Activated naive CD4-positive, alpha-beta T cell treated with anti-CD3 and anti-CD28 coated beads, Interleukin-2, amount 10 ng/mL, durations not matched to agents 7 days and 5 days (primary cell): ENCODE results near the gene WDFY4.
"Not testable (repeated sequence)": the region's sequence is repeated elsewhere in the genome, so short reads cannot be mapped to it uniquely, and the experiment has no call there.

Experiments
- CTCF ChIA-PET: fragments of 350-600 bp; sonication (Branson Sonifier 250); formaldehyde crosslinking; loops from one replicate; lab custom pipeline; 2021; ENCODE audit warnings: antibody characterized with exemption; lab: Charles Lee
- DNase-seq: peaks from one replicate; pipeline ENCODE4 v3.0.0-alpha.2; 2020
- H3K27ac Mint-ChIP-seq: one replicate; pipeline ENCODE4 v1.8.0; 2021; ENCODE audit warnings: mild to moderate bottlenecking, moderate library complexity, mixed read lengths
- H3K27me3 Mint-ChIP-seq: one replicate; pipeline ENCODE4 v1.8.0; 2021; ENCODE audit warnings: mild to moderate bottlenecking, mixed read lengths
- H3K36me3 Mint-ChIP-seq: one replicate; pipeline ENCODE4 v1.8.0; 2021; ENCODE audit warnings: mixed read lengths
- H3K4me1 Mint-ChIP-seq: one replicate; pipeline ENCODE4 v1.8.0; 2021; ENCODE audit warnings: mixed read lengths
- H3K4me3 Mint-ChIP-seq: one replicate; pipeline ENCODE4 v1.8.0; 2021; ENCODE audit warnings: mild to moderate bottlenecking, moderate library complexity, mixed read lengths
- H3K9me3 Mint-ChIP-seq: one replicate; pipeline ENCODE4 v1.8.0; 2021; ENCODE audit warnings: mixed read lengths

WDFY4 gene

GRCh38 chr10:48684792-48685623 lies at the start of gene WDFY4:
Gene WDFY4 (plus strand): TSS chr10:48684873. CDS start chr10:48709733, 24,860 bp downstream.
- Mint-ChIP-seq H3K9me3 (no peaks in the 10 kb centered on the region), H3K36me3 (no peaks in the 10 kb centered on the region), H3K27ac (no peak within 1 kb of the TSS), H3K27me3 (peaks cover 30% of the 10 kb centered on the region), H3K4me1 (no peaks in the 10 kb centered on the region), H3K4me3 (no peak within 1 kb of the TSS)
- CTCF ChIA-PET = no interaction called here
- no peak for DNase-seq

GRCh38 chr10:48634984-48635557 lies 49.6 kb upstream of the WDFY4 start:
- CTCF ChIA-PET = interaction anchor here (1.5 kb wide), 1 partner anchor 27 kb away, joined by 6 read pairs; no protein-coding TSS in a partner anchor
- H3K36me3 Mint-ChIP-seq = no peaks in the 10 kb centered on the region
- no peak for DNase-seq
- peaks cover 22% of the 10 kb centered on the region for H3K27me3 Mint-ChIP-seq
- H3K27ac Mint-ChIP-seq = no peak overlapping the region
- no peak overlapping the region for H3K4me3 Mint-ChIP-seq
- no peaks in the 10 kb centered on the region for H3K9me3 Mint-ChIP-seq
- peaks cover 17% of the 10 kb centered on the region for H3K4me1 Mint-ChIP-seq

GRCh38 chr10:48636231-48636630 lies 48.4 kb upstream of the WDFY4 start:
- no peak for DNase-seq
- peaks cover 17% of the 10 kb centered on the region for H3K4me1 Mint-ChIP-seq
- CTCF ChIA-PET = interaction anchor here (1.4 to 1.5 kb wide), 2 partner anchors 22 to 28 kb away, joined by 4 to 6 read pairs; no protein-coding TSS in a partner anchor
- H3K9me3 Mint-ChIP-seq = no peaks in the 10 kb centered on the region
- peaks cover 26% of the 10 kb centered on the region for H3K27me3 Mint-ChIP-seq
- no peak overlapping the region for H3K4me3 Mint-ChIP-seq
- H3K27ac Mint-ChIP-seq = no peak overlapping the region
- no peaks in the 10 kb centered on the region for H3K36me3 Mint-ChIP-seq

- H3K27ac Mint-ChIP-seq = no peak overlapping the region
- H3K4me3 Mint-ChIP-seq = no peak overlapping the region
- H3K4me1 Mint-ChIP-seq = peaks cover 17% of the 10 kb centered on the region
- peaks cover 30% of the 10 kb centered on the region for H3K27me3 Mint-ChIP-seq
- H3K36me3 Mint-ChIP-seq = no peaks in the 10 kb centered on the region
- no peaks in the 10 kb centered on the region for H3K9me3 Mint-ChIP-seq
- DNase-seq = no peak
- CTCF ChIA-PET = interaction anchor here (1.4 kb wide), 1 partner anchor 21 kb away, joined by 4 read pairs; no protein-coding TSS in a partner anchor
Observed at GRCh38 chr10:48636901-48637300, 47.8 kb upstream of the WDFY4 start.

GRCh38 chr10:48638158-48638557 lies 46.5 kb upstream of the WDFY4 start:
- Mint-ChIP-seq H3K9me3 (no peaks in the 10 kb centered on the region), H3K27ac (no peak overlapping the region), H3K4me3 (no peak overlapping the region), H3K4me1 (peaks cover 17% of the 10 kb centered on the region), H3K27me3 (peaks cover 24% of the 10 kb centered on the region), H3K36me3 (no peaks in the 10 kb centered on the region)
- DNase-seq = no peak
- CTCF ChIA-PET = interaction anchor here (1.2 to 1.4 kb wide), 3 partner anchors 17 to 20 kb away, joined by 3 to 8 read pairs (median 3); no protein-coding TSS in a partner anchor

GRCh38 chr10:48638739-48639527 lies 45.7 kb upstream of the WDFY4 start:
- no peak for DNase-seq
- H3K4me3 Mint-ChIP-seq = no peak overlapping the region
- H3K9me3 Mint-ChIP-seq = no peaks in the 10 kb centered on the region
- H3K27ac Mint-ChIP-seq = no peak overlapping the region
- CTCF ChIA-PET = interaction anchor here (1.2 to 1.4 kb wide), 3 partner anchors 17 to 19 kb away, joined by 3 to 8 read pairs (median 3); no protein-coding TSS in a partner anchor
- H3K4me1 Mint-ChIP-seq = peaks cover 10% of the 10 kb centered on the region
- peaks cover 24% of the 10 kb centered on the region for H3K27me3 Mint-ChIP-seq
- no peaks in the 10 kb centered on the region for H3K36me3 Mint-ChIP-seq

- CTCF ChIA-PET = interaction anchor here (0.7 kb wide), 1 partner anchor 164 kb away, joined by 3 read pairs; no protein-coding TSS in a partner anchor
- no peak for DNase-seq
- H3K4me1 Mint-ChIP-seq = peaks cover 3% of the 10 kb centered on the region
- H3K27ac Mint-ChIP-seq = no peak overlapping the region
- no peak overlapping the region for H3K4me3 Mint-ChIP-seq
- no peaks in the 10 kb centered on the region for H3K36me3 Mint-ChIP-seq
- H3K27me3 Mint-ChIP-seq = peaks cover 24% of the 10 kb centered on the region
- no peaks in the 10 kb centered on the region for H3K9me3 Mint-ChIP-seq
Observed at GRCh38 chr10:48639632-48640031, 45.0 kb upstream of the WDFY4 start.

- DNase-seq = no peak
- Mint-ChIP-seq H3K27me3 (peaks cover 24% of the 10 kb centered on the region), H3K36me3 (no peaks in the 10 kb centered on the region), H3K9me3 (no peaks in the 10 kb centered on the region), H3K27ac (no peak overlapping the region), H3K4me1 (no peaks in the 10 kb centered on the region), H3K4me3 (no peak overlapping the region)
- CTCF ChIA-PET = interaction anchor here (0.7 kb wide), 1 partner anchor 163 kb away, joined by 3 read pairs; no protein-coding TSS in a partner anchor
Observed at GRCh38 chr10:48640326-48640725, 44.3 kb upstream of the WDFY4 start.

GRCh38 chr10:48641099-48641690 lies 43.5 kb upstream of the WDFY4 start:
- peaks cover 28% of the 10 kb centered on the region for H3K27me3 Mint-ChIP-seq
- H3K4me3 Mint-ChIP-seq, DNase-seq, H3K27ac Mint-ChIP-seq, H3K4me1 Mint-ChIP-seq, H3K36me3 Mint-ChIP-seq, H3K9me3 Mint-ChIP-seq, CTCF ChIA-PET: not testable (repeated sequence)

- no peak overlapping the region for H3K4me3 Mint-ChIP-seq
- DNase-seq = no peak
- H3K4me1 Mint-ChIP-seq = no peaks in the 10 kb centered on the region
- CTCF ChIA-PET = no interaction called here
- H3K27me3 Mint-ChIP-seq = peaks cover 26% of the 10 kb centered on the region
- H3K27ac Mint-ChIP-seq = no peak overlapping the region
- no peaks in the 10 kb centered on the region for H3K9me3 Mint-ChIP-seq
- H3K36me3 Mint-ChIP-seq = no peaks in the 10 kb centered on the region
Observed at GRCh38 chr10:48645600-48645999, 39.1 kb upstream of the WDFY4 start.

GRCh38 chr10:48647073-48647472 lies 37.6 kb upstream of the WDFY4 start:
- H3K9me3 Mint-ChIP-seq, DNase-seq, H3K27ac Mint-ChIP-seq, CTCF ChIA-PET, H3K4me1 Mint-ChIP-seq, H3K4me3 Mint-ChIP-seq, H3K36me3 Mint-ChIP-seq: not testable (repeated sequence)
- peaks cover 32% of the 10 kb centered on the region for H3K27me3 Mint-ChIP-seq

GRCh38 chr10:48648172-48648942 lies 36.3 kb upstream of the WDFY4 start:
- H3K36me3 Mint-ChIP-seq = no peaks in the 10 kb centered on the region
- peaks cover 6% of the 10 kb centered on the region for H3K4me1 Mint-ChIP-seq
- peaks cover 41% of the 10 kb centered on the region for H3K27me3 Mint-ChIP-seq
- DNase-seq = no peak
- H3K9me3 Mint-ChIP-seq = no peaks in the 10 kb centered on the region
- no peak overlapping the region for H3K27ac Mint-ChIP-seq
- no peak overlapping the region for H3K4me3 Mint-ChIP-seq
- CTCF ChIA-PET = no interaction called here

GRCh38 chr10:48649349-48649944 lies 35.2 kb upstream of the WDFY4 start:
- Mint-ChIP-seq H3K4me3 (no peak overlapping the region), H3K27ac (no peak overlapping the region), H3K36me3 (no peaks in the 10 kb centered on the region), H3K27me3 (peaks cover 48% of the 10 kb centered on the region), H3K4me1 (peaks cover 6% of the 10 kb centered on the region), H3K9me3 (no peaks in the 10 kb centered on the region)
- CTCF ChIA-PET = no interaction called here
- DNase-seq = no peak
